ENCODE measurements around the gene LSM5. TPM values are rescaled to one million over a fixed set of nuclear protein-coding genes. Genes with fewer than 3 reads are reported as not detected.
"Not testable (repeated sequence)": the region's sequence is repeated elsewhere in the genome, so short reads cannot be mapped to it uniquely, and the experiment has no call there.

LSM5 gene
- total RNA-seq, 2 donors from 2014 or later: 69.0 to 111 TPM

GRCh38 chr7:32495298-32496051 is 5.3 kb upstream of the LSM5 start, which contains the start of gene AVL9:
AVL9 (plus strand) TSS chr7:32495489; CDS start chr7:32495710, 221 bp downstream.
- H3K27ac Mint-ChIP-seq: peak within 1 kb of the TSS; percentile 91
- no peaks in the 10 kb centered on the region for H3K9me3 Mint-ChIP-seq
- peak; percentile 98 for ATAC-seq (replicated peaks)
- H3K27me3 Mint-ChIP-seq: no peaks in the 10 kb centered on the region
- H3K4me3 Mint-ChIP-seq: peak within 1 kb of the TSS; percentile 91
- H3K36me3 Mint-ChIP-seq (ENCODE audit: low read depth): peaks cover 38% of the 10 kb centered on the region
- H3K4me1 Mint-ChIP-seq: peaks cover 6% of the 10 kb centered on the region

- ATAC-seq (replicated peaks): peak; percentile 3
- Mint-ChIP-seq H3K27me3 (no peaks in the 10 kb centered on the region), H3K27ac (peak overlapping the region; percentile 91), H3K4me1 (peaks cover 3% of the 10 kb centered on the region), H3K4me3 (peak overlapping the region; percentile 91), H3K36me3 (ENCODE audit: low read depth) (peaks cover 32% of the 10 kb centered on the region), H3K9me3 (no peaks in the 10 kb centered on the region)
Observed at GRCh38 chr7:32494946-32495297, 4.7 kb upstream of the LSM5 start.

- H3K27ac Mint-ChIP-seq: peak overlapping the region; percentile 86
- no peaks in the 10 kb centered on the region for H3K27me3 Mint-ChIP-seq
- H3K4me1 Mint-ChIP-seq: no peaks in the 10 kb centered on the region
- ATAC-seq (replicated peaks): peak; percentile 36
- H3K4me3 Mint-ChIP-seq: peak overlapping the region; percentile 83
- no peaks in the 10 kb centered on the region for H3K9me3 Mint-ChIP-seq
- H3K36me3 Mint-ChIP-seq (ENCODE audit: low read depth): peaks cover 41% of the 10 kb centered on the region
Observed at GRCh38 chr7:32489788-32490126, 423 bp downstream of the LSM5 start.

- H3K36me3 Mint-ChIP-seq (ENCODE audit: low read depth): peaks cover 21% of the 10 kb centered on the region
Observed at GRCh38 chr7:32481921-32482320, 8.3 kb downstream of the LSM5 start.

GRCh38 chr7:32481176-32481575 is 9.0 kb downstream of the LSM5 start:
- Mint-ChIP-seq H3K4me1 (no peaks in the 10 kb centered on the region), H3K27ac (no peak overlapping the region), H3K27me3 (no peaks in the 10 kb centered on the region), H3K9me3 (no peaks in the 10 kb centered on the region), H3K4me3 (no peak overlapping the region), H3K36me3 (ENCODE audit: low read depth) (peaks cover 14% of the 10 kb centered on the region)
- ATAC-seq (replicated peaks): no peak

More at GRCh38 chr7:32481921-32482320, 8.3 kb downstream of the LSM5 start:
- Mint-ChIP-seq H3K4me1 (no peaks in the 10 kb centered on the region), H3K27ac (no peak overlapping the region), H3K4me3 (no peak overlapping the region), H3K27me3 (no peaks in the 10 kb centered on the region), H3K9me3 (no peaks in the 10 kb centered on the region)
- ATAC-seq (replicated peaks): no peak

GRCh38 chr7:32479574-32480200 is 10.5 kb downstream of the LSM5 start:
- Mint-ChIP-seq H3K9me3 (no peaks in the 10 kb centered on the region), H3K36me3 (ENCODE audit: low read depth) (no peaks in the 10 kb centered on the region), H3K4me3 (no peak overlapping the region), H3K27ac (no peak overlapping the region), H3K4me1 (no peaks in the 10 kb centered on the region), H3K27me3 (no peaks in the 10 kb centered on the region)
- no peak for ATAC-seq (replicated peaks)

GRCh38 chr7:32477649-32477980 is 12.6 kb downstream of the LSM5 start:
- Mint-ChIP-seq H3K27ac (no peak overlapping the region), H3K27me3 (no peaks in the 10 kb centered on the region), H3K9me3 (no peaks in the 10 kb centered on the region), H3K4me3 (no peak overlapping the region), H3K4me1 (no peaks in the 10 kb centered on the region), H3K36me3 (ENCODE audit: low read depth) (no peaks in the 10 kb centered on the region)
- no peak for ATAC-seq (replicated peaks)

- Mint-ChIP-seq H3K4me3 (no peak overlapping the region), H3K27me3 (no peaks in the 10 kb centered on the region), H3K9me3 (no peaks in the 10 kb centered on the region), H3K27ac (no peak overlapping the region), H3K4me1 (no peaks in the 10 kb centered on the region), H3K36me3 (ENCODE audit: low read depth) (no peaks in the 10 kb centered on the region)
- ATAC-seq (replicated peaks): no peak
Observed at GRCh38 chr7:32476816-32477648, 13.1 kb downstream of the LSM5 start.

- H3K4me1 Mint-ChIP-seq: no peaks in the 10 kb centered on the region
- no peaks in the 10 kb centered on the region for H3K27me3 Mint-ChIP-seq
- no peak overlapping the region for H3K4me3 Mint-ChIP-seq
- no peak overlapping the region for H3K27ac Mint-ChIP-seq
- no peaks in the 10 kb centered on the region for H3K9me3 Mint-ChIP-seq
- ATAC-seq (replicated peaks): no peak
- H3K36me3 Mint-ChIP-seq (ENCODE audit: low read depth): no peaks in the 10 kb centered on the region
Observed at GRCh38 chr7:32474008-32474407, 16.2 kb downstream of the LSM5 start.

GRCh38 chr7:32472015-32472414 is 18.2 kb downstream of the LSM5 start:
- no peaks in the 10 kb centered on the region for H3K27me3 Mint-ChIP-seq
- ATAC-seq (replicated peaks): no peak
- H3K36me3 Mint-ChIP-seq (ENCODE audit: low read depth): no peaks in the 10 kb centered on the region
- H3K4me1 Mint-ChIP-seq: no peaks in the 10 kb centered on the region
- H3K27ac Mint-ChIP-seq: no peak overlapping the region
- H3K9me3 Mint-ChIP-seq: no peaks in the 10 kb centered on the region
- H3K4me3 Mint-ChIP-seq: no peak overlapping the region

- Mint-ChIP-seq H3K36me3 (ENCODE audit: low read depth) (no peaks in the 10 kb centered on the region), H3K4me1 (no peaks in the 10 kb centered on the region), H3K4me3 (no peak overlapping the region), H3K27ac (no peak overlapping the region), H3K27me3 (no peaks in the 10 kb centered on the region), H3K9me3 (no peaks in the 10 kb centered on the region)
- no peak for ATAC-seq (replicated peaks)
Observed at GRCh38 chr7:32470871-32471270, 19.3 kb downstream of the LSM5 start.

GRCh38 chr7:32470004-32470403 is 20.2 kb downstream of the LSM5 start:
- not testable (repeated sequence) for H3K4me3 Mint-ChIP-seq; H3K27ac Mint-ChIP-seq; H3K27me3 Mint-ChIP-seq; H3K4me1 Mint-ChIP-seq; H3K9me3 Mint-ChIP-seq; ATAC-seq (replicated peaks); H3K36me3 Mint-ChIP-seq (ENCODE audit: low read depth)

GRCh38 chr7:32464641-32465416 is 25.4 kb downstream of the LSM5 start:
- not testable (repeated sequence) for H3K27ac Mint-ChIP-seq, H3K4me1 Mint-ChIP-seq, H3K27me3 Mint-ChIP-seq

GRCh38 chr7:32462977-32463376 is 27.2 kb downstream of the LSM5 start:
- no peaks in the 10 kb centered on the region for H3K4me1 Mint-ChIP-seq
- peaks cover 6% of the 10 kb centered on the region for H3K27me3 Mint-ChIP-seq
- no peak overlapping the region for H3K4me3 Mint-ChIP-seq
- no peaks in the 10 kb centered on the region for H3K36me3 Mint-ChIP-seq (ENCODE audit: low read depth)
- ATAC-seq (replicated peaks): no peak
- no peaks in the 10 kb centered on the region for H3K9me3 Mint-ChIP-seq
- no peak overlapping the region for H3K27ac Mint-ChIP-seq

More at GRCh38 chr7:32464641-32465416, 25.4 kb downstream of the LSM5 start:
- H3K36me3 Mint-ChIP-seq (ENCODE audit: low read depth); H3K4me3 Mint-ChIP-seq; ATAC-seq (replicated peaks); H3K9me3 Mint-ChIP-seq: not testable (repeated sequence)
